Gastrocnemius medialis (tissue), 4 donors: ENCODE data around the gene SGCE.

ENCODE experiments used
- CTCF ChIP-seq, 5 experiments: fragments of 450-650 bp in 3 of 5; fragments of 200-600 bp in 2 of 5; sonication (generic) in 2 of 5; IDR thresholded peaks in 4 of 5; conservative IDR thresholded peaks in 1 of 5; 1 replicate in 4 of 5; 2 replicates in 1 of 5; pipeline ENCODE4 v1.5.1; 2016 to 2019; ENCODE audit warnings: antibody characterized with exemption in 5 of 5, mild to moderate bottlenecking in 3 of 5, moderate library complexity in 3 of 5
- POLR2A ChIP-seq, 2 donors: fragments of 450-650 bp; IDR thresholded peaks; one replicate each; pipeline ENCODE4 v1.6.1; 2017; ENCODE audit warnings: antibody characterized with exemption in 2 of 2, mild to moderate bottlenecking in 2 of 2, moderate library complexity in 2 of 2

- TF ChIP-seq CTCF (IDR thresholded peaks at IDR 0.05 in 4 of 5, conservative IDR thresholded peaks at IDR 0.05 in 1 of 5) (no peak), POLR2A (IDR thresholded peaks at IDR 0.05) (no peak)
Measured at GRCh38 chr7:94612253-94612652, 43.7 kb downstream of the SGCE start.
